Smooth muscle cell (in vitro differentiated cells): ENCODE results near the gene NMBR. TPM values are rescaled to one million over a fixed set of nuclear protein-coding genes. Genes with fewer than 3 reads are reported as not detected.
"Not testable (repeated sequence)": the region's sequence is repeated elsewhere in the genome, so short reads cannot be mapped to it uniquely, and the experiment has no call there.

ENCODE experiments used
- DNase-seq: peaks from one replicate; lab custom pipeline; 2025; ENCODE audit not compliant: unreplicated experiment; lab: John Stamatoyannopoulos, UW
- H2AFZ ChIP-seq: fragments of 200-600 bp; sonication (generic); 2 replicates; pipeline ENCODE4 v1.6.0; 2016; ENCODE audit warnings: antibody characterized with exemption, low read depth, mild to moderate bottlenecking
- H3F3A ChIP-seq: fragments of 200-600 bp; sonication (generic); 2 replicates; pipeline ENCODE4 v1.6.0; 2017; ENCODE audit warnings: antibody characterized with exemption, low read depth
- H3K27ac ChIP-seq: fragments of 200-600 bp; sonication (generic); 2 replicates; pipeline ENCODE4 v1.5.1; 2016; ENCODE audit warnings: low read depth, mild to moderate bottlenecking
- H3K27me3 ChIP-seq: fragments of 200-600 bp; sonication (generic); 2 replicates; pipeline ENCODE4 v1.6.1; 2016; ENCODE audit warnings: low read depth, mild to moderate bottlenecking
- H3K36me3 ChIP-seq: fragments of 200-600 bp; sonication (generic); 2 replicates; pipeline ENCODE4 v1.5.1; 2016; ENCODE audit warnings: low read depth
- H3K4me1 ChIP-seq: fragments of 200-600 bp; sonication (generic); 2 replicates; pipeline ENCODE4 v1.5.1; 2016; ENCODE audit warnings: low read depth
- H3K4me2 ChIP-seq: fragments of 200-600 bp; sonication (generic); 2 replicates; pipeline ENCODE4 v1.6.0; 2016; ENCODE audit warnings: mild to moderate bottlenecking
- H3K4me3 ChIP-seq: fragments of 200-600 bp; sonication (generic); 2 replicates; pipeline ENCODE4 v1.5.1; 2016; ENCODE audit warnings: mild to moderate bottlenecking
- H3K79me2 ChIP-seq: fragments of 200-600 bp; sonication (generic); 2 replicates; pipeline ENCODE4 v1.6.0; 2016; ENCODE audit warnings: low read depth, mild to moderate bottlenecking
- H3K9ac ChIP-seq: fragments of 200-600 bp; sonication (generic); 2 replicates; pipeline ENCODE4 v1.6.0; 2016; ENCODE audit warnings: low read depth
- H3K9me3 ChIP-seq: fragments of 200-600 bp; sonication (generic); replicated peaks from 2 replicates; pipeline ENCODE4 v1.5.1; 2016; ENCODE audit warnings: low read depth
- H4K20me1 ChIP-seq: fragments of 200-600 bp; sonication (generic); 2 replicates; pipeline ENCODE4 v1.6.0; 2016; ENCODE audit warnings: low read depth
- CTCF ChIP-seq: fragments of 200-600 bp; sonication (generic); IDR thresholded peaks from 2 replicates; pipeline ENCODE4 v1.5.1; 2017; ENCODE audit warnings: borderline replicate concordance, mild to moderate bottlenecking, antibody characterized with exemption; ENCODE audit not compliant: insufficient read depth, poor library complexity, severe bottlenecking
- WGBS: methylation state at CpG from one replicate; pipeline ENCODE4 v1.1.7; 2016; ENCODE audit warnings: low lambda C conversion rate; 5-methylcytosine and 5-hydroxymethylcytosine counted together
- polyA plus RNA-seq: library from polyadenylated mRNA; unstranded; fragments of >200 nt; fragmentation: Nextera tagmentation; extraction: Ambion mirVana; gene quantifications from 2 replicates; pipeline ENCODE4 v1.2.1, GENCODE V29; 2016
- total RNA-seq: library from RNA; depleted of rRNA; stranded (reverse); fragments of >200 nt; gene quantifications from 2 replicates; pipeline ENCODE4 v1.2.3, GENCODE V29; 2014

Gene NMBR
- total and polyA plus RNA-seq, 2 experiments from 2014 or later: not detected

GRCh38 chr6:142162780-142163179 lies 15.9 kb upstream of the NMBR start:
- no peak overlapping the region for H3K4me2 ChIP-seq
- H3K9ac ChIP-seq: no peak overlapping the region
- peaks cover 77% of the 10 kb centered on the region for H4K20me1 ChIP-seq
- H3K27ac ChIP-seq: no peak overlapping the region
- H3K27me3 ChIP-seq: no peaks in the 10 kb centered on the region
- no peaks in the 10 kb centered on the region for H3K9me3 ChIP-seq
- H2AFZ ChIP-seq: no peak overlapping the region
- H3F3A ChIP-seq: no peaks in the 10 kb centered on the region
- no peaks in the 10 kb centered on the region for H3K36me3 ChIP-seq
- TF ChIP-seq CTCF: no peak
- H3K4me3 ChIP-seq: no peak overlapping the region
- WGBS: 100% methylated on average over 1 of the region's 1 CpG
- H3K4me1 ChIP-seq: no peaks in the 10 kb centered on the region
- no peak for DNase-seq
- H3K79me2 ChIP-seq: peaks cover 83% of the 10 kb centered on the region

- Histone ChIP-seq H3K79me2 (peaks cover 87% of the 10 kb centered on the region), H4K20me1 (peaks cover 91% of the 10 kb centered on the region)
- DNase-seq, H3K9me3 ChIP-seq, H2AFZ ChIP-seq, H3F3A ChIP-seq, H3K9ac ChIP-seq, H3K4me3 ChIP-seq, H3K36me3 ChIP-seq, H3K27ac ChIP-seq, H3K27me3 ChIP-seq, H3K4me2 ChIP-seq, H3K4me1 ChIP-seq: not testable (repeated sequence)
- 94% methylated on average over 4 of the region's 4 CpGs for WGBS
Measured at GRCh38 chr6:142156758-142157068, 9.8 kb upstream of the NMBR start.

- Histone ChIP-seq H4K20me1 (peaks cover 87% of the 10 kb centered on the region), H3K4me1 (no peaks in the 10 kb centered on the region), H3F3A (no peaks in the 10 kb centered on the region), H3K79me2 (peaks cover 87% of the 10 kb centered on the region), H3K36me3 (no peaks in the 10 kb centered on the region), H3K27me3 (no peaks in the 10 kb centered on the region), H2AFZ (no peak overlapping the region), H3K4me2 (no peak overlapping the region), H3K9me3 (no peaks in the 10 kb centered on the region), H3K27ac (peak overlapping the region; percentile 30), H3K4me3 (no peak overlapping the region), H3K9ac (no peak overlapping the region)
- DNase-seq: no peak
- 46% methylated on average over 5 of the region's 5 CpGs for WGBS
- TF ChIP-seq CTCF: peak; percentile 52
Measured at GRCh38 chr6:142155895-142156757, 9.2 kb upstream of the NMBR start.

- Histone ChIP-seq H2AFZ (no peak overlapping the region), H3K27ac (no peak overlapping the region), H3F3A (no peaks in the 10 kb centered on the region), H3K9ac (no peak overlapping the region), H3K36me3 (no peaks in the 10 kb centered on the region), H3K4me2 (no peak overlapping the region), H3K4me3 (no peak overlapping the region), H3K79me2 (peaks cover 87% of the 10 kb centered on the region), H3K4me1 (no peaks in the 10 kb centered on the region), H3K27me3 (no peaks in the 10 kb centered on the region), H3K9me3 (no peaks in the 10 kb centered on the region), H4K20me1 (peaks cover 77% of the 10 kb centered on the region)
- 87% methylated on average over 3 of the region's 3 CpGs for WGBS
- no peak for DNase-seq
- no peak for TF ChIP-seq CTCF
Measured at GRCh38 chr6:142155091-142155490, 8.2 kb upstream of the NMBR start.
